ENCODE data around the gene GPR137C. TPM values are rescaled to one million over a fixed set of nuclear protein-coding genes. Genes with fewer than 3 reads are reported as not detected.
"Not testable (repeated sequence)": the region's sequence is repeated elsewhere in the genome, so short reads cannot be mapped to it uniquely, and the experiment has no call there.

Gene GPR137C
- total RNA-seq, 1 donor from 2014 or later, result 1.6 TPM

DNA sequence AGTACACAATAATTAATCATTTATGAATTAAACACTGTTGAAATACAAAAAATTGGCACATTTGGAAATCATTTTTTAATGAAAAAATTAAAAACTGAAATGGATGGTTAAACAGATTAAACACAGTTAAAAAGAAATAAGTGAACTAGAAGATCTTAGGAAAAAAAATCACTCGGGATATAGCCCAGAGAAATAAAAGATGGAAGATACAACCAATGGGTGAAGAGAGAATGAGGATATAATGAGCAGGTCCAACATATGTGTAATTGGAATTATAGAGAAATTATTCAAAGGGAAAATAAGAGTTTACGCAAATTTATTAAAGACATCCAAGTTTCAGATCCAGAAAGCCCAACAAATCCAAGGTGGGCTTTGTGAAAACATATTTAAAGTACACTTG lies 6.1 kb downstream of the GPR137C start:
- no peak overlapping the region for H3K9ac ChIP-seq (ENCODE audit: low read depth in 1 of 3, low read length in 3 of 3)
- H3K4me3 ChIP-seq (ENCODE audit: low read length in 3 of 3), result no peak overlapping the region
- H3K9me3 ChIP-seq (ENCODE audit: control insufficient read depth in 3 of 3, low read length in 3 of 3), result no peaks in the 10 kb centered on the region
- no peaks in the 10 kb centered on the region for H3K36me3 ChIP-seq (ENCODE audit: control insufficient read depth in 3 of 3, insufficient read depth in 3 of 3, low read length in 3 of 3)
- no peaks in the 10 kb centered on the region for H3K27me3 ChIP-seq (ENCODE audit: control insufficient read depth in 3 of 3, insufficient read depth in 3 of 3, low read length in 3 of 3)
- H3K4me1 ChIP-seq (ENCODE audit: control insufficient read depth in 3 of 3, insufficient read depth in 3 of 3, low read length in 3 of 3), result peaks cover 4 to 6% (median 6%) of the 10 kb centered on the region in 3 donors
- H3K27ac ChIP-seq (ENCODE audit: low read depth, low read length), result no peak overlapping the region

DNA sequence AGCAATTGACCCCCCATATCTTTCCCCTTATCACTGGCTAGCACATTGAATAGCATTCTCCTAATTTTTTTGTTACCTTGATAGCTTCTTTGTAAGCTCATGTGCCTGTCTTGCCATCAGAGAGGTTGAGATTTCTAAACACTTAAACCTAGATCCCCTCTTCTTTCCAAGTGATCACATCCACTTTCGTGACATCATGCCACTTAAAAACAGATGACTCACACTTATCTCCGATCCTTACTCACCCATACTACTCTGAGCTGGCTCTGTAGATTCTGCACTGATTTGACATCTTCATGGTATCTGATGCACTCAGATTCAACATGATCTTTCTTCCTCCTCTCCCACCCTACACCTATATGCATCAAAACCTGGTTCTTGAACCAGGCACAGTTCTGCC lies 10.5 kb downstream of the GPR137C start:
- no peaks in the 10 kb centered on the region for H3K36me3 ChIP-seq (ENCODE audit: control insufficient read depth in 3 of 3, insufficient read depth in 3 of 3, low read length in 3 of 3)
- H3K27ac ChIP-seq (ENCODE audit: low read depth, low read length), result no peak overlapping the region
- no peaks in the 10 kb centered on the region for H3K9me3 ChIP-seq (ENCODE audit: control insufficient read depth in 3 of 3, low read length in 3 of 3)
- H3K27me3 ChIP-seq (ENCODE audit: control insufficient read depth in 3 of 3, insufficient read depth in 3 of 3, low read length in 3 of 3), result no peaks in the 10 kb centered on the region
- no peak overlapping the region for H3K4me3 ChIP-seq (ENCODE audit: low read length in 3 of 3)
- H3K9ac ChIP-seq (ENCODE audit: low read depth in 1 of 3, low read length in 3 of 3), result no peak overlapping the region
- H3K4me1 ChIP-seq (ENCODE audit: control insufficient read depth in 3 of 3, insufficient read depth in 3 of 3, low read length in 3 of 3), result no peaks in the 10 kb centered on the region

DNA sequence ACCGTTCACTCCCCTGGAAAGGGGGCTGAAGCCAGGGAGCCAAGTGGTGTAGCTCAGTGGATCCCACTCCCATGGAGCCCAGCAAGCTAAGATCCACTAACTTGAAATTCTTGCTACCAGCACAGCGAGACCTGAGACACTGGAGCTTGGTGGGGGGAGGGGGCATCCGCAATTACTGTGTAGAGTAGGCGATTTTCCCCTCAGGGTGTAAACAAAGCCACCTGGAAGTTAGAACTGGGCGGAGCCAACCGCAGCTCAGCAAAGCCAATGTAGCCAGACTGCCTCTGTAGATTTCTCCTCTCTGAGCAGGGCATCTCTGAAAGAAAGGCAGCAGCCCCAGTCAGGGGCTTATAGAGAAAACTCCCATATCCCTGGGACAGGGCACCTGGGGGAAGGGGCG lies 15.8 kb downstream of the GPR137C start:
- not testable (repeated sequence) for H3K27me3 ChIP-seq (ENCODE audit: control insufficient read depth in 3 of 3, insufficient read depth in 3 of 3, low read length in 3 of 3); H3K27ac ChIP-seq (ENCODE audit: low read depth, low read length); H3K36me3 ChIP-seq (ENCODE audit: control insufficient read depth in 3 of 3, insufficient read depth in 3 of 3, low read length in 3 of 3); H3K4me1 ChIP-seq (ENCODE audit: control insufficient read depth in 3 of 3, insufficient read depth in 3 of 3, low read length in 3 of 3); H3K4me3 ChIP-seq (ENCODE audit: low read length in 3 of 3); H3K9me3 ChIP-seq (ENCODE audit: control insufficient read depth in 3 of 3, low read length in 3 of 3); H3K9ac ChIP-seq (ENCODE audit: low read depth in 1 of 3, low read length in 3 of 3)

DNA sequence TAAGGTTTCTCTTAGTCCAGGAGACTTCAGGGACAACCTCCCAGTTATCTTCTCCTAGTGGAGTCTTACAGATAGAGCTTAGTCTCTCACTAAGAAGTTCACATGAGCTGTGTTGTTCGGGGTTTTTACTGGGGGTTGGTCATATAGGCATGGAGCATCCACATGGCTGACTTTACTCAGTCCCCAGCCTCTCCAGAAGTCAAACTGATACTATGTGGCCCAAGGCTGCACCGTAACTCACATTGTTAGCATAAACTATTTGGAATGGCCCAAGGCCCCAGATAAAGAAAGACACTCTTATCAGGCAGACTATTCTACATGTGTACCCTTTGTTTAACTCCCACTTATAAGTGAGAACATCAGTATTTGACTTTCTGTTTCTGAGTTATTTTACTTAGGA lies 23.2 kb downstream of the GPR137C start:
- no peak overlapping the region for H3K4me3 ChIP-seq (ENCODE audit: low read length in 3 of 3)
- H3K27me3 ChIP-seq (ENCODE audit: control insufficient read depth in 3 of 3, insufficient read depth in 3 of 3, low read length in 3 of 3), result no peaks in the 10 kb centered on the region
- H3K27ac ChIP-seq (ENCODE audit: low read depth, low read length), result no peak overlapping the region
- no peaks in the 10 kb centered on the region for H3K4me1 ChIP-seq (ENCODE audit: control insufficient read depth in 3 of 3, insufficient read depth in 3 of 3, low read length in 3 of 3)
- H3K9me3 ChIP-seq (ENCODE audit: control insufficient read depth in 3 of 3, low read length in 3 of 3), result peaks cover 0 to 3% (median 0%) of the 10 kb centered on the region in 3 donors
- no peaks in the 10 kb centered on the region for H3K36me3 ChIP-seq (ENCODE audit: control insufficient read depth in 3 of 3, insufficient read depth in 3 of 3, low read length in 3 of 3)
- H3K9ac ChIP-seq (ENCODE audit: low read depth in 1 of 3, low read length in 3 of 3), result no peak overlapping the region

DNA sequence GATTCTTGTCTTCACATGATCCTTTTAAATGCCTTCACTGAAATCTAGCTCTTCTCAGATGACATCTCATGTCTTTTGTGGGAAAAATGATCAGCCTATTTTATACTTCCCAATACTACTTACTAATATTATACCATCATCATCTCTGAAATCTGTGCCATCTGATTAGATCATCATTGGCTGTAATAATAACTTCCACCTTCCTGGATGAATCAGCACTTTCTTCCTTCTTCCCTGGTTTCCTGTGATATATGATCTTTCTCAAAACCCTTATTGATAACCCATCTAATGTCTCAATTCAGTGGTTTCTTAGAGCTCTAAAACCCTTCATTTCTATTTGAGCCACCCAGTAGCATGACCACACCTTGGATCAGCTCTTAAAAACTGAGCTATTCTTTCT lies 30.9 kb downstream of the GPR137C start:
- no peaks in the 10 kb centered on the region for H3K27me3 ChIP-seq (ENCODE audit: control insufficient read depth in 3 of 3, insufficient read depth in 3 of 3, low read length in 3 of 3)
- no peaks in the 10 kb centered on the region for H3K9me3 ChIP-seq (ENCODE audit: control insufficient read depth in 3 of 3, low read length in 3 of 3)
- no peak overlapping the region for H3K27ac ChIP-seq (ENCODE audit: low read depth, low read length)
- H3K36me3 ChIP-seq (ENCODE audit: control insufficient read depth in 3 of 3, insufficient read depth in 3 of 3, low read length in 3 of 3), result no peaks in the 10 kb centered on the region
- no peak overlapping the region for H3K4me3 ChIP-seq (ENCODE audit: low read length in 3 of 3)
- H3K4me1 ChIP-seq (ENCODE audit: control insufficient read depth in 3 of 3, insufficient read depth in 3 of 3, low read length in 3 of 3), result no peaks in the 10 kb centered on the region
- H3K9ac ChIP-seq (ENCODE audit: low read depth in 1 of 3, low read length in 3 of 3), result no peak overlapping the region

DNA sequence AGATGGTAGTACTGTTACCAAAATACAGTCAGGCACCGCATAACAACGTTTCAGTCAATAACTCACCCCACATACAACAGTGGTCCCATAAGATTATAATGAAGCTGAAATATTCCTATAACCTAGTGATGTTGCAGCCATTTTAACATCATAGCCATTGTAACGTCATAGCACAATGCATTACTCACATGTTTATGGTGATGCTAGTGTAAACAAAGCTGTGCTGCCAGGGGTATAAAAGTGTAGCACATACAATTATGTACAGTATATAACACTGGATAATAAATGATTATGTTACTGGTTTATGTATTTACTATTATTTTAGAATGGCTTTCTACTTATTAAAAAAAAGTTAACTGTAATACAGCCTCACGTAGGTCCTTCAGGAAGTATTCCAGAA lies 37.0 kb downstream of the GPR137C start:
- Histone ChIP-seq H3K4me3 (ENCODE audit: low read length in 3 of 3) (no peak overlapping the region), H3K27ac (ENCODE audit: low read depth, low read length) (no peak overlapping the region), H3K27me3 (ENCODE audit: control insufficient read depth in 3 of 3, insufficient read depth in 3 of 3, low read length in 3 of 3) (no peaks in the 10 kb centered on the region), H3K9ac (ENCODE audit: low read depth in 1 of 3, low read length in 3 of 3) (no peak overlapping the region), H3K36me3 (ENCODE audit: control insufficient read depth in 3 of 3, insufficient read depth in 3 of 3, low read length in 3 of 3) (no peaks in the 10 kb centered on the region), H3K4me1 (ENCODE audit: control insufficient read depth in 3 of 3, insufficient read depth in 3 of 3, low read length in 3 of 3) (no peaks in the 10 kb centered on the region), H3K9me3 (ENCODE audit: control insufficient read depth in 3 of 3, low read length in 3 of 3) (no peaks in the 10 kb centered on the region)

DNA sequence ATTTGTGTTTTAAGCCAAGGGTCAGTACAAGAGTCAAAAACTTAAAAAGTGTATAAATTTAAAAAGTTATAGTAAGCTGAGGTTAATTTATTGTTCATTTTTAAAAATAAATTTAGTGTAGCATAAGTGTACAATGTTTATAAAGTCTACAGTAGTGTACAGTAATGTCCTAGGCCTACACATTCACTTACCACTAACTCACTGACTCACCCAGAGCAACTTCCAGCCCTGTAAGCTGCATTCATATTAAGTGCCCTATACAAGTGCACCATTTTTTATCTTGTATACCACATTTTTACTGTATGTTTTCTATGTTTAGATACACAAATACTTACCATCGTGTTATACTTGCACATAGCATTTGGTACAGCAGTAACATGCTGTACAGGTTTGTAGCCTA lies 37.7 kb downstream of the GPR137C start:
- H3K9ac ChIP-seq (ENCODE audit: low read depth in 1 of 3, low read length in 3 of 3), result no peak overlapping the region
- H3K27ac ChIP-seq (ENCODE audit: low read depth, low read length), result no peak overlapping the region
- no peaks in the 10 kb centered on the region for H3K9me3 ChIP-seq (ENCODE audit: control insufficient read depth in 3 of 3, low read length in 3 of 3)
- H3K36me3 ChIP-seq (ENCODE audit: control insufficient read depth in 3 of 3, insufficient read depth in 3 of 3, low read length in 3 of 3), result no peaks in the 10 kb centered on the region
- no peaks in the 10 kb centered on the region for H3K27me3 ChIP-seq (ENCODE audit: control insufficient read depth in 3 of 3, insufficient read depth in 3 of 3, low read length in 3 of 3)
- no peak overlapping the region for H3K4me3 ChIP-seq (ENCODE audit: low read length in 3 of 3)
- H3K4me1 ChIP-seq (ENCODE audit: control insufficient read depth in 3 of 3, insufficient read depth in 3 of 3, low read length in 3 of 3), result no peaks in the 10 kb centered on the region

DNA sequence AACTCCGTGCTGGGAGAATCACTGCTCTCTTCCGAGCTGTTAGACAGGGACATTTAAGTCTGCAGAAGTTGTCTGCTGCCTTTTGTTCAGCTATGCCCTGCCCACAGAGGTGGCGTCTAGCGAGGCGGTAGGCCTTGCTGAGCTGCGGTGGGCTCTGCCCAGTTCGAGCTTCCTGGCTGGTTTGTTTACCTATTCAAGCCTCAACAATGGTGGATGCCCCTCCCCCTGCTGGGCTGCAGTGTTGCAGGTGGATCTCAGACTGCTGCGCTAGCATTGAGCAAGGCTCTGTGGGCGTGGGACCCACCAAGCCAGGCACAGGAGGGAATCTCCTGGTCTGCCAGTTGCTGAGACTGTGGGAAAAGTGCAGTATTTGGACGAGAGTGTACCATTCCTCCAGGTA lies 43.7 kb downstream of the GPR137C start:
- H3K27ac ChIP-seq (ENCODE audit: low read depth, low read length), result no peak overlapping the region
- no peak overlapping the region for H3K4me3 ChIP-seq (ENCODE audit: low read length in 3 of 3)
- no peaks in the 10 kb centered on the region for H3K4me1 ChIP-seq (ENCODE audit: control insufficient read depth in 3 of 3, insufficient read depth in 3 of 3, low read length in 3 of 3)
- H3K27me3 ChIP-seq (ENCODE audit: control insufficient read depth in 3 of 3, insufficient read depth in 3 of 3, low read length in 3 of 3), result no peaks in the 10 kb centered on the region
- no peaks in the 10 kb centered on the region for H3K9me3 ChIP-seq (ENCODE audit: control insufficient read depth in 3 of 3, low read length in 3 of 3)
- no peak overlapping the region for H3K9ac ChIP-seq (ENCODE audit: low read depth in 1 of 3, low read length in 3 of 3)
- H3K36me3 ChIP-seq (ENCODE audit: control insufficient read depth in 3 of 3, insufficient read depth in 3 of 3, low read length in 3 of 3), result no peaks in the 10 kb centered on the region

DNA sequence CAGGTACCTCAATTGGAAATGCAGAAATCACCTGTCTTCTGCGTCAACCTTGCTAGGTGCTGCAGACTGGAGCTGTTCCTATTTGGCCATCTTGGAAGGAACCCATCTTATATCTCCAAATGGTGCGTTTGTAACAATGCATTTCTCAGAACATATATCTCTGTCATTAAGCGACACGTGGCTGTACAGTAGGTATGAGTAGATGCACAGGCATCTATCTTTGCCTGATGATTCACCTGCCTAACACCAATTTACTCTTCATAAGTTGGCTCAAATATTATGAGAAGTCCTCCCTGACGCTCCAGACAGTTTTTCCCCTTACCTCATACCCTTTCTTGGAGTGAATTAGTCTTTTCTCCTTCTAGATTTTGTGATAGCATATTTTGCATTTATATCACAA lies 44.2 kb downstream of the GPR137C start:
- H3K27ac ChIP-seq (ENCODE audit: low read depth, low read length), result no peak overlapping the region
- no peaks in the 10 kb centered on the region for H3K27me3 ChIP-seq (ENCODE audit: control insufficient read depth in 3 of 3, insufficient read depth in 3 of 3, low read length in 3 of 3)
- no peak overlapping the region for H3K4me3 ChIP-seq (ENCODE audit: low read length in 3 of 3)
- no peaks in the 10 kb centered on the region for H3K36me3 ChIP-seq (ENCODE audit: control insufficient read depth in 3 of 3, insufficient read depth in 3 of 3, low read length in 3 of 3)
- H3K4me1 ChIP-seq (ENCODE audit: control insufficient read depth in 3 of 3, insufficient read depth in 3 of 3, low read length in 3 of 3), result no peaks in the 10 kb centered on the region
- no peaks in the 10 kb centered on the region for H3K9me3 ChIP-seq (ENCODE audit: control insufficient read depth in 3 of 3, low read length in 3 of 3)
- H3K9ac ChIP-seq (ENCODE audit: low read depth in 1 of 3, low read length in 3 of 3), result no peak overlapping the region

DNA sequence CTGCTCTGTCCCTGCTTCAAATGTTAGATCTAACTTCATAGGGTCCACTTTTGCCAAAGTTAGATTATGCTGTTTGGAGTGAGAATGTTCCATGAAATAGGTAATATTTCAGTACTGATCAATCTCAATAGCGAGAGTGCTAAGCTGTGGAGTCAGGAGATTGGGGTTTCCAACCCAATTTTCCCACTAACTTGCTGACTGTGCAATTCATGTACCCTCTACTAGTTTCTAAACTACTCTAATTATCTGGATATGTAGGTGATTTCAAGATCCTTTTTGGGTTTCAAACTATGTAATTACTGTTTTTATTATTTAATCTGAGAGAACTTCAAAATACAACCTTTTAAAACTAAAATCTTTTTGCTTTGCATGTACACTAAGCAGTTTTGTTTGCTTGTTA lies 45.9 kb downstream of the GPR137C start:
- H3K36me3 ChIP-seq (ENCODE audit: control insufficient read depth in 3 of 3, insufficient read depth in 3 of 3, low read length in 3 of 3), result no peaks in the 10 kb centered on the region
- H3K27me3 ChIP-seq (ENCODE audit: control insufficient read depth in 3 of 3, insufficient read depth in 3 of 3, low read length in 3 of 3), result no peaks in the 10 kb centered on the region
- no peak overlapping the region for H3K4me3 ChIP-seq (ENCODE audit: low read length in 3 of 3)
- H3K27ac ChIP-seq (ENCODE audit: low read depth, low read length), result no peak overlapping the region
- no peak overlapping the region for H3K9ac ChIP-seq (ENCODE audit: low read depth in 1 of 3, low read length in 3 of 3)
- no peaks in the 10 kb centered on the region for H3K9me3 ChIP-seq (ENCODE audit: control insufficient read depth in 3 of 3, low read length in 3 of 3)
- no peaks in the 10 kb centered on the region for H3K4me1 ChIP-seq (ENCODE audit: control insufficient read depth in 3 of 3, insufficient read depth in 3 of 3, low read length in 3 of 3)

DNA sequence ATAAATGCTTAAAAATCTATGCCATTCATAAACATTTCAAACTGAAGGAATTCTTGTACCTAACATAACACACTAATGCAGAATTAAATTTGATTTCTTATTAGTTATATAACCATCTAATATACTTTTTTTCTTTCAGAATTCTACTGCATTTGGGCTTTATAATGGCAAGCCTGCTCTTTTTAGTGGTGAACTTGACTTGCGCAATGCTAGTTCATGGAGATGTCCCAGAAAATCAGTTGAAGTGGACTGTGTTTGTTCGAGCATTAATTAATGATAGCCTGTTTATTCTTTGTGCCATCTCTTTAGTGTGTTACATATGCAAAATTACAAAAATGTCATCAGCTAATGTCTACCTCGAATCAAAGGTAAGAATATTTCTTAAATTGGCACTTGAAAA lies 47.3 kb downstream of the GPR137C start:
- H3K4me3 ChIP-seq (ENCODE audit: low read length in 3 of 3), result no peak overlapping the region
- no peaks in the 10 kb centered on the region for H3K4me1 ChIP-seq (ENCODE audit: control insufficient read depth in 3 of 3, insufficient read depth in 3 of 3, low read length in 3 of 3)
- H3K9ac ChIP-seq (ENCODE audit: low read depth in 1 of 3, low read length in 3 of 3), result no peak overlapping the region
- no peaks in the 10 kb centered on the region for H3K36me3 ChIP-seq (ENCODE audit: control insufficient read depth in 3 of 3, insufficient read depth in 3 of 3, low read length in 3 of 3)
- H3K27me3 ChIP-seq (ENCODE audit: control insufficient read depth in 3 of 3, insufficient read depth in 3 of 3, low read length in 3 of 3), result no peaks in the 10 kb centered on the region
- no peaks in the 10 kb centered on the region for H3K9me3 ChIP-seq (ENCODE audit: control insufficient read depth in 3 of 3, low read length in 3 of 3)
- no peak overlapping the region for H3K27ac ChIP-seq (ENCODE audit: low read depth, low read length)
